ENCODE results near the gene PROSER3.
"Not testable (repeated sequence)": the region's sequence is repeated elsewhere in the genome, so short reads cannot be mapped to it uniquely, and the experiment has no call there.

Gene PROSER3

GRCh38 chr19:35790981-35791813, 33.2 kb downstream of the PROSER3 start:
- no peak overlapping the region for H3K4me3 ChIP-seq (ENCODE audit: low read depth, low read length)
- peak; percentile 11 for DNase-seq (ENCODE audit: low read depth)
- TF ChIP-seq, protein P1, sequence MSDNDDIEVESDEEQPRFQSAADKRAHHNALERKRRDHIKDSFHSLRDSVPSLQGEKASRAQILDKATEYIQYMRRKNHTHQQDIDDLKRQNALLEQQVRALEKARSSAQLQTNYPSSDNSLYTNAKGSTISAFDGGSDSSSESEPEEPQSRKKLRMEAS (IDR thresholded peaks at IDR 0.05; ENCODE audit: low read depth, low read length), result no peak
- TF ChIP-seq, protein P2, sequence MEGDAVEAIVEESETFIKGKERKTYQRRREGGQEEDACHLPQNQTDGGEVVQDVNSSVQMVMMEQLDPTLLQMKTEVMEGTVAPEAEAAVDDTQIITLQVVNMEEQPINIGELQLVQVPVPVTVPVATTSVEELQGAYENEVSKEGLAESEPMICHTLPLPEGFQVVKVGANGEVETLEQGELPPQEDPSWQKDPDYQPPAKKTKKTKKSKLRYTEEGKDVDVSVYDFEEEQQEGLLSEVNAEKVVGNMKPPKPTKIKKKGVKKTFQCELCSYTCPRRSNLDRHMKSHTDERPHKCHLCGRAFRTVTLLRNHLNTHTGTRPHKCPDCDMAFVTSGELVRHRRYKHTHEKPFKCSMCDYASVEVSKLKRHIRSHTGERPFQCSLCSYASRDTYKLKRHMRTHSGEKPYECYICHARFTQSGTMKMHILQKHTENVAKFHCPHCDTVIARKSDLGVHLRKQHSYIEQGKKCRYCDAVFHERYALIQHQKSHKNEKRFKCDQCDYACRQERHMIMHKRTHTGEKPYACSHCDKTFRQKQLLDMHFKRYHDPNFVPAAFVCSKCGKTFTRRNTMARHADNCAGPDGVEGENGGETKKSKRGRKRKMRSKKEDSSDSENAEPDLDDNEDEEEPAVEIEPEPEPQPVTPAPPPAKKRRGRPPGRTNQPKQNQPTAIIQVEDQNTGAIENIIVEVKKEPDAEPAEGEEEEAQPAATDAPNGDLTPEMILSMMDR (IDR thresholded peaks at IDR 0.05; ENCODE audit: low read depth, low read length), result peak; percentile 10

- DNase-seq (ENCODE audit: low read depth), result no peak
- H3K4me3 ChIP-seq (ENCODE audit: low read depth, low read length), result no peak overlapping the region
- TF ChIP-seq MYC (IDR thresholded peaks at IDR 0.05; ENCODE audit: low read depth, low read length) (no peak), POLR2A (IDR thresholded peaks at IDR 0.05; ENCODE audit: extremely low read depth, insufficient read length) (no peak)
- TF ChIP-seq, protein P1 (IDR thresholded peaks at IDR 0.05; ENCODE audit: low read depth, low read length), result no peak
- TF ChIP-seq, protein P2 (IDR thresholded peaks at IDR 0.05; ENCODE audit: low read depth, low read length), result no peak
Observed at GRCh38 chr19:35791814-35792279, 33.9 kb downstream of the PROSER3 start.

GRCh38 chr19:35792312-35792711, 34.3 kb downstream of the PROSER3 start:
- no peak for TF ChIP-seq POLR2A (IDR thresholded peaks at IDR 0.05; ENCODE audit: extremely low read depth, insufficient read length)
- no peak for TF ChIP-seq MYC (IDR thresholded peaks at IDR 0.05; ENCODE audit: low read depth, low read length)

GRCh38 chr19:35792888-35793287, 34.9 kb downstream of the PROSER3 start:
- DNase-seq (ENCODE audit: low read depth), result no peak
- no peak for TF ChIP-seq POLR2A (IDR thresholded peaks at IDR 0.05; ENCODE audit: extremely low read depth, insufficient read length)
- H3K4me3 ChIP-seq (ENCODE audit: low read depth, low read length), result no peak overlapping the region

More at GRCh38 chr19:35792312-35792711, 34.3 kb downstream of the PROSER3 start:
- no peak overlapping the region for H3K4me3 ChIP-seq (ENCODE audit: low read depth, low read length)
- DNase-seq (ENCODE audit: low read depth), result no peak

GRCh38 chr19:35793381-35794165, 35.6 kb downstream of the PROSER3 start:
- H3K4me3 ChIP-seq (ENCODE audit: low read depth, low read length), result no peak overlapping the region
- DNase-seq (ENCODE audit: low read depth), result peak; percentile 55
- TF ChIP-seq, protein P2 (IDR thresholded peaks at IDR 0.05; ENCODE audit: low read depth, low read length), result no peak
- no peak for TF ChIP-seq MYC (IDR thresholded peaks at IDR 0.05; ENCODE audit: low read depth, low read length)
- TF ChIP-seq, protein P1 (IDR thresholded peaks at IDR 0.05; ENCODE audit: low read depth, low read length), result no peak
- no peak for TF ChIP-seq POLR2A (IDR thresholded peaks at IDR 0.05; ENCODE audit: extremely low read depth, insufficient read length)

DNA sequence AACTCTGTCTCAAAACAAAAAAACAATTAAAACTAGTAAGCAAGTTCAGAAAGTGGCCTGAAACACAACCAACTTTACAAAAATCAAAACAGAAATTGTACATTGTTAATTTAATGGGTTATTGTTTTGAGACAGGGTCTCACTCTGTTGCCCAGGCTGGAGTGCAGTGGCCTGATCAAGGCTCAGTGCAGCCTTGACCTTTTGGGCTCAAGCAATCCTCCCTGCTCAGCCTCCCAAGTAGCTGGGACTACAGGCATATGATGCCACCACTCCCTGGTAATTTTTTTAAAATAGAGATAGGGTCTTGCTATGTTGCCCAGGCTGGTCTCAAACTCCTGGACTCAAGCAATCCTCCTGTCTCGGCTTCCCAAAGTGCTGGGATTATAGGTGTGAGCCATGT, 37.6 kb downstream of the PROSER3 start:
- not testable (repeated sequence) for H3K4me3 ChIP-seq (ENCODE audit: low read depth, low read length); DNase-seq (ENCODE audit: low read depth)

DNA sequence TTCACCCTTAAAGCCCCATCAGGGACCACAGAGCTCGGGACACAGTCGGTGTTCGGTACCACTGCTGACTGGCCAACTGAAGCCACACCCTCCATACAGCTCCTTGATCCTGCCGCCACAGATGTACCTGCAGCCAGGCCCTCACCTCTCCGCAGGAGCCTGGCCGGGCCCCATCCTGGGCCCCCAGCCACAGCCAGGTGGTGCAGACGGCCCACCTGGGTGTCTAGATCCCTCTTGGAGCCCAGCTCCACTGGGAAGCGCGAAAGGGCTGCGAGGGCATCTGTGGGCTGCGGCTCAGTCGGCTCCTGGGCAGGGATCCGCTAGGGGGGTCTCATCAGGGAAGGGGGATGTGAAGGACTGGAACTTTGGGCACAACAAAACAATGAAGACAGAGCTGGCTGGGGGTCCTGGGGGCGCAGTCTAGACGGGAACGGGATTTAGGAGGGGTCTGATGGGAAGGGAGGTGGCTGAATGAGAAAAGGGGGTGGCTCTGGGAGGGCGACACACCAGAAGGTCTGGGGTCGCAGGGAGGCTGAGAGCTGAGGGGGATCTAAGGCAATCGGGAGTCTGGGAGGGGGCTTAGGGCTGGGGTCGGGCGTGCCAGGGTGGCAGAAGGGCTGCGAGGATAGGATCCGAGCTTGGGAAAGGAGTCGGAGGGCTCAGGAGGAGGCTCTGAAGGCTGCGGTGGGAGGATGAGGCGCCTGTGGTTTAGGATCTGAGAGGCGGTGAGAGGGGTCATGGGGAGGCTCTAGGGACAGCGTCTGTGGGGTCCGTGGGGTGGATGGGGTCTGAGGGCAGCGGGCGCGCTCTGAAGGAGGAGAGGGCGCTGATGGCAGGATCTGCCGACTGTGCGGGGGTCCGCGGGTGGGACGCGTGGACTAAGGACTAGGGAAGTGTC, 38.9 kb downstream of the PROSER3 start:
- TF ChIP-seq, protein P1 (IDR thresholded peaks at IDR 0.05; ENCODE audit: low read depth, low read length), result no peak
- TF ChIP-seq MYC (IDR thresholded peaks at IDR 0.05; ENCODE audit: low read depth, low read length) (no peak), POLR2A (IDR thresholded peaks at IDR 0.05; ENCODE audit: extremely low read depth, insufficient read length) (no peak)
- TF ChIP-seq, protein P2 (IDR thresholded peaks at IDR 0.05; ENCODE audit: low read depth, low read length), result no peak
- H3K4me3 ChIP-seq (ENCODE audit: low read depth, low read length), result no peak overlapping the region
- DNase-seq (ENCODE audit: low read depth), result no peak

Data from NB4 (cell line).